HG02970 (cell line): ENCODE measurements around the gene CEACAM16.

Experiments used
- ATAC-seq: cut with Tn5 transposase; IDR thresholded peaks from one replicate; pipeline ENCODE4 v1.9.1; 2021; ENCODE audit warnings: mild to moderate bottlenecking, moderate library complexity, moderate number of reproducible peaks; ENCODE audit not compliant: unreplicated experiment, low FRiP score

CEACAM16 gene

GRCh38 chr19:44722131-44723121 is 23.5 kb downstream of the CEACAM16 start:
- no peak for ATAC-seq

- no peak for ATAC-seq
Observed at GRCh38 chr19:44723299-44723951, 24.5 kb downstream of the CEACAM16 start.

GRCh38 chr19:44723952-44724319 is 25.0 kb downstream of the CEACAM16 start:
- no peak for ATAC-seq

GRCh38 chr19:44725251-44725650 is 26.3 kb downstream of the CEACAM16 start:
- ATAC-seq: no peak

GRCh38 chr19:44725684-44726083 is 26.7 kb downstream of the CEACAM16 start:
- ATAC-seq: no peak

GRCh38 chr19:44726465-44726864 is 27.5 kb downstream of the CEACAM16 start:
- no peak for ATAC-seq

- ATAC-seq: no peak
Observed at GRCh38 chr19:44728178-44728577, 29.2 kb downstream of the CEACAM16 start.

- no peak for ATAC-seq
Observed at GRCh38 chr19:44729516-44730033, 30.6 kb downstream of the CEACAM16 start.

- no peak for ATAC-seq
Observed at GRCh38 chr19:44731081-44731480, 32.1 kb downstream of the CEACAM16 start.

GRCh38 chr19:44731622-44732021 is 32.7 kb downstream of the CEACAM16 start:
- ATAC-seq: no peak

- no peak for ATAC-seq
Observed at GRCh38 chr19:44732235-44733014, 33.5 kb downstream of the CEACAM16 start.

- ATAC-seq: no peak
Observed at GRCh38 chr19:44734357-44734756, 35.4 kb downstream of the CEACAM16 start.

GRCh38 chr19:44735011-44735410 is 36.1 kb downstream of the CEACAM16 start:
- ATAC-seq: no peak

- ATAC-seq: no peak
Observed at GRCh38 chr19:44737238-44738071, 38.5 kb downstream of the CEACAM16 start.

GRCh38 chr19:44738136-44738535 is 39.2 kb downstream of the CEACAM16 start:
- ATAC-seq: no peak

- ATAC-seq: no peak
Observed at GRCh38 chr19:44738603-44739558, 39.9 kb downstream of the CEACAM16 start.

GRCh38 chr19:44740351-44740824 is 41.4 kb downstream of the CEACAM16 start:
- no peak for ATAC-seq

- ATAC-seq: no peak
Observed at GRCh38 chr19:44741258-44741731, 42.3 kb downstream of the CEACAM16 start.
